ENCODE data around the gene PROX1. TPM values are rescaled to one million over a fixed set of nuclear protein-coding genes. Genes with fewer than 3 reads are reported as not detected.

Gene PROX1
- total and polyA plus RNA-seq, 9 of the 15 experiments (the other 6 are each of a cell fraction or from before 2014, with no cell fraction given): 0.14 to 0.22 TPM; not detected in 7

DNA sequence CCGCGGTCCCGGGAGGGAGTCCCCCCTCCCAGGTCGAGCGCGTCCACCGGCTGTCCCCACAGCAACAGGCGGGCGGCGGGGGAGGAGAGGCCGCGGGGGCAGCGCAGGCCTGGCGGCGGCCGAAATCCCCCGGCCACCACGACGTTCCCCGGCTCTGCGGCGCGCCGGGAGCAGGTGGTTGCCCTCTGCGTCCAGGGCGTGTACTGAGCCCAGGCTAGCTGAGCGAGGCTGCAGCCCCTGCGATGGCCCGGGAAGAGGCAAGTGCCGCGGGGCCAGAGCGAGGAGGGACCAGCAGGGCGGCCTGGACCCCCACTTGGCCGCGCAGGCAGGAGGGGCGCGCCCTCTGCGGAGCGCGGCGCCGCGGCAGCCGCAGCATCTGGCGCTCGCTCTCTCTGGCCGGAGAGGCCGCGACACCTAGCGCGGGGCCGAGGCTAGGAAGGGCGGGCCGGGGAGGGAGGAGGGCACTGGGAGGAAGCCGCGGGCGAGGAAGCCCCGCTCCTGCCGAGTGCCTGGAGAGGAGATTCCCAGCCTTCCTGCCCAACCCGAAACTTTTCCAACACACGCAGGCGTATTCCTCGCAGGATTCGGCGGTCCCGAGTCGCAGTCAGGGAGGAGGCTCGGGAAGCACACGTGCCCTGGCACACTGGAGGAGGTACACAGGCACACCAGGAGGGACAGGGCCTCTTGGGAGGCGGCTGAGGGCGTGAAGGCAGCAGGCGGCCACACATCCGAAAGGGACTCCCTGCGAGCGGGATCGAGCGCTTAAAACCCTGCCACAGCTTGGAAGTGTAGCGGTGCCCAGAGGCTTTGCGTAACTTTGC lies 4.9 kb upstream of the PROX1 start:
- ChIA-PET POLR2A (interaction anchor here (0.6 kb wide), 1 partner anchor 12 kb away, joined by 4 read pairs; no protein-coding TSS in a partner anchor), CTCF (ENCODE audit: low intra/inter-chr PET ratio) (no interaction called here)
- H3K9me1 ChIP-seq (ENCODE audit: control insufficient read depth, insufficient read depth, low read length): no peaks in the 10 kb centered on the region
- DNase-seq (ENCODE audit: extremely low read depth in 1 of 4, low spot score in 3 of 4) (no peak), FAIRE-seq (no peak), ATAC-seq (no peak)
- no peak overlapping the region for H3K4me2 ChIP-seq (ENCODE audit: insufficient read depth, low read length)
- H3K4me3 ChIP-seq: no peak overlapping the region
- BruUV-seq (replicated peaks): no TSS peak
- no peak overlapping the region for H3K9ac ChIP-seq (ENCODE audit: insufficient read depth in 1 of 2, low read depth in 2 of 2, low read length in 2 of 2)
- intact Hi-C loops (cut with micrococcal nuclease): no loop called here
- 39% methylated on average over 23 of the region's 79 CpGs for WGBS (ENCODE audit: insufficient coverage, low coverage, missing lambda C conversion rate)
- in situ Hi-C loops (cut with MboI): no loop called here
- no peaks in the 10 kb centered on the region for H3K36me3 ChIP-seq (ENCODE audit: control insufficient read depth, insufficient read depth, low read length)
- H3K79me2 ChIP-seq (ENCODE audit: control insufficient read depth, insufficient read depth, low read length): no peaks in the 10 kb centered on the region
- H3K27ac ChIP-seq (ENCODE audit: extremely low read depth, low read depth, low read length): no peak overlapping the region
- H3K27me3 ChIP-seq (ENCODE audit: control insufficient read depth in 2 of 2, insufficient read depth in 2 of 2, low read length in 2 of 2): peaks cover 45 to 75% of the 10 kb centered on the region in 2 experiments
- H4K20me1 ChIP-seq (replicated peaks; ENCODE audit: control insufficient read depth, insufficient read depth, low read length): peaks cover 8% of the 10 kb centered on the region
- H2AFZ ChIP-seq (ENCODE audit: low read depth, low read length): no peak overlapping the region
- peaks cover 0 to 20% of the 10 kb centered on the region in 2 experiments; a peak in 1 of 5 replicates for H3K4me1 ChIP-seq (replicated peaks in 1 of 2; ENCODE audit: control insufficient read depth in 2 of 2, insufficient read depth in 2 of 2, low read length in 2 of 2)
- H3K9me3 ChIP-seq (replicated peaks; ENCODE audit: control insufficient read depth, insufficient read depth, low read depth, low read length): no peaks in the 10 kb centered on the region
- TF ChIP-seq CXXC5 (CRISPR knock-in tag; IDR thresholded peaks at IDR 0.05) (no peak), HEY1 (CRISPR knock-in tag; IDR thresholded peaks at IDR 0.05; ENCODE audit: borderline replicate concordance) (no peak), RAD21 (CRISPR knock-in tag; conservative IDR thresholded peaks at IDR 0.05 in 1 of 2, IDR thresholded peaks at IDR 0.05 in 1 of 2) (no peak), TAF9B (IDR thresholded peaks at IDR 0.05; ENCODE audit: partially characterized antibody) (no peak), CBX2 (IDR thresholded peaks at IDR 0.05; ENCODE audit: insufficient read depth, low read length, poor library complexity, severe bottlenecking) (no peak), TCFL5 (CRISPR knock-in tag; conservative IDR thresholded peaks at IDR 0.05) (no peak), KAT2B (IDR thresholded peaks at IDR 0.05; ENCODE audit: low read depth, low read length) (no peak)
- TF ChIP-seq, protein P1, sequence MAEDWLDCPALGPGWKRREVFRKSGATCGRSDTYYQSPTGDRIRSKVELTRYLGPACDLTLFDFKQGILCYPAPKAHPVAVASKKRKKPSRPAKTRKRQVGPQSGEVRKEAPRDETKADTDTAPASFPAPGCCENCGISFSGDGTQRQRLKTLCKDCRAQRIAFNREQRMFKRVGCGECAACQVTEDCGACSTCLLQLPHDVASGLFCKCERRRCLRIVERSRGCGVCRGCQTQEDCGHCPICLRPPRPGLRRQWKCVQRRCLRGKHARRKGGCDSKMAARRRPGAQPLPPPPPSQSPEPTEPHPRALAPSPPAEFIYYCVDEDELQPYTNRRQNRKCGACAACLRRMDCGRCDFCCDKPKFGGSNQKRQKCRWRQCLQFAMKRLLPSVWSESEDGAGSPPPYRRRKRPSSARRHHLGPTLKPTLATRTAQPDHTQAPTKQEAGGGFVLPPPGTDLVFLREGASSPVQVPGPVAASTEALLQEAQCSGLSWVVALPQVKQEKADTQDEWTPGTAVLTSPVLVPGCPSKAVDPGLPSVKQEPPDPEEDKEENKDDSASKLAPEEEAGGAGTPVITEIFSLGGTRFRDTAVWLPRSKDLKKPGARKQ (CRISPR knock-in tag; IDR thresholded peaks at IDR 0.05): no peak
- TF ChIP-seq, protein P2, sequence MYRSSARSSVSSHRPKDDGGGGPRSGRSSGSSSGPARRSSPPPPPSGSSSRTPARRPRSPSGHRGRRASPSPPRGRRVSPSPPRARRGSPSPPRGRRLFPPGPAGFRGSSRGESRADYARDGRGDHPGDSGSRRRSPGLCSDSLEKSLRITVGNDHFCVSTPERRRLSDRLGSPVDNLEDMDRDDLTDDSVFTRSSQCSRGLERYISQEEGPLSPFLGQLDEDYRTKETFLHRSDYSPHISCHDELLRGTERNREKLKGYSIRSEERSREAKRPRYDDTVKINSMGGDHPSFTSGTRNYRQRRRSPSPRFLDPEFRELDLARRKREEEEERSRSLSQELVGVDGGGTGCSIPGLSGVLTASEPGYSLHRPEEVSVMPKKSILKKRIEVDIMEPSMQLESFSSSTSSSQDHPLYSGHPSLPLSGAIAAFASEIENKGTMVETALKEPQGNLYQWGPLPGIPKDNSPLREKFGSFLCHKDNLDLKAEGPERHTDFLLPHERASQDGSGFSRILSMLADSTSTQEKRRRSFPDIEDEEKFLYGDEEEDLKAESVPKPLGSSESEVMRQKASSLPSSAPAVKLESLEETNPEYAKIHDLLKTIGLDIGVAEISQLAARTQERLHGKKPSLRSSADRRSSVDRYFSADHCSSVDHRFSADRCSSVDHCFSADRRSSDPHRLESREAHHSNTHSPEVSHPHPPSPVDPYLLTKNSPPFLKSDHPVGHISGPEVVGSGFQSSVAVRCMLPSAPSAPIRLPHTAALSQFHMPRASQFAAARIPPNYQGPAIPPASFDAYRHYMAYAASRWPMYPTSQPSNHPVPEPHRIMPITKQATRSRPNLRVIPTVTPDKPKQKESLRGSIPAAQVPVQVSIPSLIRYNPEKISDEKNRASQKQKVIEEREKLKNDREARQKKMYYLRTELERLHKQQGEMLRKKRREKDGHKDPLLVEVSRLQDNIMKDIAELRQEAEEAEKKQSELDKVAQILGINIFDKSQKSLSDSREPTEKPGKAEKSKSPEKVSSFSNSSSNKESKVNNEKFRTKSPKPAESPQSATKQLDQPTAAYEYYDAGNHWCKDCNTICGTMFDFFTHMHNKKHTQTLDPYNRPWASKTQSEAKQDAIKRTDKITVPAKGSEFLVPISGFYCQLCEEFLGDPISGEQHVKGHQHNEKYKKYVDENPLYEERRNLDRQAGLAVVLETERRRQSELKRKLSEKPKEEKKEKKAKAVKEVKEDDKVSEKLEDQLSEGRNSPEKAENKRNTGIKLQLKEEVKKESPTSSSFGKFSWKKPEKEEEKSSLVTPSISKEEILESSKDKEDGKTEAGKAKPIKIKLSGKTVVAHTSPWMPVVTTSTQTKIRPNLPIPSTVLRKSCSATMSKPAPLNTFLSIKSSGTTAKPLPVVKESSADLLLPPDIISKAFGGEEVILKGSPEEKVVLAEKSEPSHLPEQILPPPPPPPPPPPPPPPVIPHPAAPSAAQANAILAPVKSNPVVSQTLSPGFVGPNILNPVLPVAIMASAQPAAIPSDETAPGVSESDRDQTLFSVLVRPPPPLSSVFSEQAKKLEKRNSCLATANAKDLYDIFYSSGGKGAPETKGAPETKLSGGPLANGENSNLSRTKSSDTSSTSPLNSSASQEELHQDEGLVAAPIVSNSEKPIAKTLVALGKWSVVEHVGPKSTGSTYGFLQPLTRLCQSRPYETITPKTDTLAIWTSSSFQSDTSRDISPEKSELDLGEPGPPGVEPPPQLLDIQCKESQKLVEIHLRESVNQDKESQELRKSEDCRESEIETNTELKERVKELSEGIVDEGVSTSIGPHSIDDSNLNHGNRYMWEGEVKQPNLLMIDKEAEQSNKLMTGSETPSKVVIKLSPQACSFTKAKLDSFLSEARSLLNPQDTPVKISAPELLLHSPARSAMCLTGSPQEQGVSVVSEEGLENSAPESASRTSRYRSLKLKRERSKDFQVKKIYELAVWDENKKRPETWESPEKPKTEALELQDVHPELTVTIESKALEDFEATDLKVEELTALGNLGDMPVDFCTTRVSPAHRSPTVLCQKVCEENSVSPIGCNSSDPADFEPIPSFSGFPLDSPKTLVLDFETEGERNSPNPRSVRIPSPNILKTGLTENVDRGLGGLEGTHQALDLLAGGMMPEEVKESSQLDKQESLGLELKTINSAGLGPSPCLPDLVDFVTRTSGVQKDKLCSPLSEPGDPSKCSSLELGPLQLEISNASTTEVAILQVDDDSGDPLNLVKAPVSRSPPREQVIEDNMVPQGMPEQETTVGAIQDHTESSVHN (IDR thresholded peaks at IDR 0.05; ENCODE audit: borderline replicate concordance in 1 of 2, low read depth in 1 of 2): no peak

All from K562 (cell line).